Right kidney (tissue), 1 donor: Measurements from ENCODE around the gene VDR.
A peak's percentile ranks its signal among the peaks of the same experiment; 100 is the strongest.
"Not testable (repeated sequence)": the region's sequence is repeated elsewhere in the genome, so short reads cannot be mapped to it uniquely, and the experiment has no call there.

Experiments used
- DNase-seq: peaks from one replicate; pipeline ENCODE4 v3.0.0-alpha.2; 2016

VDR gene

GRCh38 chr12:47828008-47828975, 76.5 kb downstream of the VDR start:
- no peak for DNase-seq

GRCh38 chr12:47825173-47825639, 79.6 kb downstream of the VDR start:
- DNase-seq = no peak

DNA sequence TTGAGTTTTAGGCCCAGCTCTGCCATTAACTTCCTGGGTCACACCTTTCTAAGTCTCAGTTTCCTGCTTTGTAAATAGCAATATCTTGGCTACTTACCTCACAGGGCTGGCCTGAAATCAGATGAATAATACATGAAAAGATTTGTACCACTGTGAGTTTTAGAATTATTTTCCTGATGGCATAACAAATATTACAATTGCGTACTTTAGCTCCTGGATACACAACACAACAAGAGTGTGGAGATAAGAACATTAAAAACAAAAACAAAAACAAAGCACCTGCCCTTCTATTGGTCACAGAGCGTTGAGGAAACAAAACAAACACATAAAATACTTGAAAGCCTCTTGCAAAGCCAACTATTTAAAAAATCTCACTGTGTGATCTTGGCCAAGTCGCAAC, 80.2 kb downstream of the VDR start:
- DNase-seq = no peak

- no peak for DNase-seq
Measured at GRCh38 chr12:47824198-47824597, 80.6 kb downstream of the VDR start.

- DNase-seq = no peak
Measured at GRCh38 chr12:47823422-47824086, 81.2 kb downstream of the VDR start.

DNA sequence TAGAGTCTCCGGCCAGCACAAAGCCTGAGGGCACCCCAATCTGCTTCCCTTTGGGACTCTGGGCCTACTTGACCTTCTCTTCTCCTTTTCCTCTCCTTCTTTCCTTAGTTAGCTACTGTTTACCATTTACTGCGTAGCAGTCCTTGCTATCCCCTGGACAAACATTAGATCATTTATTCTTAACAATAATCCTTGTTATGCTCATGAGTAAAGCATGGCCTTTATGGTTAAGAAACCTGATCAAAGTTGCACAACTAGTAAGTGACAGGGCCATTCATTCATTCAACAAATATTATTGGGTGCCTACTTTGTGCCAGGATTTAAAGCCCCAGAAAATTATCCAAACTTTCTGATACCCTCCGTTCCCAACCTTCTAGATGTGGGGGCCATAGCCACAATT, 81.9 kb downstream of the VDR start:
- no peak for DNase-seq

- DNase-seq = no peak
Measured at GRCh38 chr12:47822401-47822800, 82.4 kb downstream of the VDR start.

DNA sequence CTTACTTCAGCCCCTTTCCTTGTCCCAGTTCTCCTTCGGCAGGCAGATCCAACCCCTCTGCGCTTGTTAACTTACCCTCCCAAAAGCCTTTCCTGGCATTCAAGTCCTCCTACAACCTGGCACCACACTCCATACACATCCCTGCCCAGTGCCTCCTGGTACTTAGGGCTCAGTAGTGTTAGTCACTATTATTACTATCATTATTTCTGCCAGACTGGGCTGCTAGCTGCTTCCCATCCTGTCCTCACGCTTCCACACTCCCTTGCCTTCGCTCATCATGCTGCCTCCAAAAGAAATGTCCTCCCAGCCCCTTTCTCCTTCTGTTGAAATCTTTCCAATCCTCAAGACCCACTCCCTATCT, 83.5 kb downstream of the VDR start:
- DNase-seq = no peak

- DNase-seq = peak; percentile 82
Measured at GRCh38 chr12:47820631-47821345, 84.0 kb downstream of the VDR start.

DNA sequence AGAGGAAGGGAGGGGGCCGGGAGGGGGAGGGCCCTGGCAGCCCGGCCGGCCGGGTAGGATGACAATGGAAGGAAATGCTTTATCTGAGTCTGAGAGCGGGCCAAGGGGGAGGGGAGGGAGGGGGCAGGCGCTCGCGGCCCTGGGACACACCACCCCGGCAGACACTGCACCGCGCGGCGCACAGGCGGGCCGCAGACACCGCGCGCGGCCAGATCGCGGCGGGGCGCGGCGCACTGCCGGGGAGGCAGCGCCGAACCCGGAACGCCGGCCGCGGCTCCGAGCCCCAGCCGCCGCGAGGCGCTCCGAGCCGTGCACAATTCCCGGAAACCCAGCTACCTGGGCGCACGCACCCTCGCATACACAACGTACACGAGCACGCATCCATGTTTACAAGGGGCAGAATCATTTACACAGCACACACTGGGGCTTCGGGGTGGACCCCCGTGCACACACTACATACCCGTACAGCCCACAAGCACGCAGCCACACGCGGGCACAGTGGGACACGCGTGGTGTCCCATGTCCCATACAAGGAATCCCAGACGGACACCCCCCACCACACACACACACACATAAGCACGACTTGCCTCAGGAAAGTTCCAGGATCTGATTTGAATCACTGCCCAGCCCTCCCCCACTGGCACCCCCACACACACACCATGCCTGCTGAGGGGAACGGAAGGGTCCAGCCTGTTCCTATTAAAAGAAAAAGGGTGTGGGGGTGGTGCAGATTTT, 84.7 kb downstream of the VDR start, which contains the start of gene HDAC7:
Gene HDAC7, minus strand, starts transcription at position 8 of the 735 bp plus-strand sequence. CDS start 118 bp downstream, outside the sequence.
- peak; percentile 80 for DNase-seq

DNA sequence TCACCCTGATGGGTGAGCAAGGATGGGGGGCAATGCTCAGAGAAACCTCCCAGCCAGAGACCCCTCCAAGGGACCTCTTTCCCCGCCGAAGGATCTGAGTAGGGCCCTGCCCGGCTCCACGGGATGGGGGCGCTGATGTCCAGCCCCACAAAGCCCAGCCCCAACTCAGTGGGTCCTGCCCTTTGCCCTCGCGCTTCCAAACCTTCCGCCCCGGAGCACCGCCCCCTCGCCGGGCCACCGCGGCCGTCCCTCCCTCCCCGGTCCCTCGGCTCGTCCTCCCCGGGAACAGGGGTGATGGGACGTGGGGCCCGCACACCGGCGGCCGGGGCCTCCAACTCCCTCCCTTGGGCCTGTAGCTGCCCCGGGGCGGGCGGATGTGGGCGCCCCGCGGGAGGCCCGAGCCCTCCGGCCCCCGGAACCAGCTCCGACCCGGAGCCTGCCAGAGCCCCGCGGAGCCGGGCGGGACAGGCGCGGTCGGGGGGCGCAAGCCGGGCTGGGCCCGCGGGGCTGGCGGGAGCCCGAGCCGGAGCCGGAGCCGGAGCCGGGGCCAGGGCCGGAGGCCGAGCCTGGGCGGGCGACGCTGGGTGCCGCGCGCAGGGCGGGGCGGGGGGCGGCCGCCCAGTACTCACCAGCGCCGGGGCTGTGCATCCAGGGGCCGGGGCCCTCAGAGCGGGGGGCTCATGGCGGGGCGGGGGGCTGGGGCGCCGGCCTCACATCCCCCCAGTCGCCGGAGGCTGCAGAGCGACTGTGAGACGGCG, 85.5 kb downstream of the VDR start:
- DNase-seq = no peak

GRCh38 chr12:47818467-47819137, 86.2 kb downstream of the VDR start:
- DNase-seq = peak; percentile 77

- no peak for DNase-seq
Measured at GRCh38 chr12:47818007-47818376, 86.8 kb downstream of the VDR start.

DNA sequence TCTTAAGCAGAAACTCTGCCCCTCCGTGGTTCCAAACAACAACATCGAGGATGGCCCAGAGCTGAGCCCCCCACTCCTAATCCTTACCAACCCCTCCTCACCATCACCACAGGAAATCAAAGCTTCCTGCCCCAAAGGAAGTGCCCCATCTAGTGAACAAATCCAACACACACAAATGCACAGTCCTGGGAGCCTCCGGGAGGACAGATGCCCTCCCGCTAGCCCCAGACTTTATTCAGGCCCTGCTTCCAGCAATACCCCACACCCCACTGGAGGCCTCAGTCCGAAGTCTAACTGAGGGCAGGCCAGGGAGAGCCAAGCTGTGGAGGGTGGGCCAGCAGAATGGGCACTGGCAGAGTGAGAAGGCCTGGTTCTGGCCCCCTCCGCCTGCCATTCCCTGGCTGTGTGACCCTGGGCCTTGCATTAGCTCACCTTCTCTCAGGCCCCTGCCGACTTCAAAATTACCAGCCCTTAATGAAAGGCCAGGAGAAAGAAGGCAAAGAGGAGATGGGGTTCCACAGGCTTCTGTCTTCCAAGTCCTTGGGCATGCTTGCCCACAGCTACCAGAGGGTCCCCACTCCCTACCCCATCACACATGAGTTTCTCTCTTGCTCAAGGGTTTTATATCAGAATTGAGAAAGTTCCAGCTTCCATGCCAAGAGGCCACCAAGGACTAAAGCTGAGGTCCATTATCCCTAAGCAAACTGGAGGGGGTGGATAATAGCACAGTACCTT, 87.4 kb downstream of the VDR start:
- no peak for DNase-seq

DNA sequence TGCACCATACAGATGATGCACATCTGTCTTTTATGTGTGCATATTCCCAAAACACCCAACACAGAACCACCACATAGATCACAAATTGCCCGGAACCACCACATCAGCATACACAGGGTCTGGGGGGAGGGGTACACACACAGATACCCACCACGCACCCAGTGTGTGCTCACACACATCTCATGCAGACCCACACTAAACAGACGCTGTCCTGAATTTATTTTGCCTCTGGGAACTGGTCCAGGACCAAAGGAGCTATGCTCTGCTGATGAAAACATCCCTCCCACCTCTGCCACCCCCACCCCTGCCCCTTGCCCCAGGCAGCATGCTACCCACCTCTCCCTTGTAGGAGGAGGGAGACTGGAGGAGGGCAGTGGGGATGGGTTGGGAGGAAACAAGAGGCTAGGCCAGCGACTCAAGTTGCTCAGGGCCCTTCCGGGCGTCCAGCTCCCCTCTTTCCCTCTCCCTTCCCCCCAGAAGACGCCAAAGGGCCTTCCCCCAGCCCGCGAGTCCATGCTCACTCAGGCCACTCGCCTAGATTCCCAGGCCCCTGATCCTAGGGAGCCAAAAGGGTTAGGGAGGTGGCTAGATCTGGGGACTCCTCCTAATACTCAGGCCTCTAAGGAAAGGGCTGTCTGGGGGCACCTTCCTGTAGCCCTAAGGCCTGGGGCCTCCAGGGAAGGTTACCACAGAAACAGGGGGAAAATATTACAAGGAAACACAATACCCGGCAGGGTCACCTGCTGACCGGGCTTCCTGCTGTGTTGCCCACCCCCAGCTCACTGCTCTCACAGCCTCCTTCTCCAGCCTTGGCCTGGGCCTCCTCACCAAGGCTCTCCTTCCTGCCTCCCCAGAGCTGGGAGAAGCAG, 88.2 kb downstream of the VDR start:
- peak; percentile 65 for DNase-seq

GRCh38 chr12:47815447-47815846, 89.3 kb downstream of the VDR start:
- DNase-seq = not testable (repeated sequence)

DNA sequence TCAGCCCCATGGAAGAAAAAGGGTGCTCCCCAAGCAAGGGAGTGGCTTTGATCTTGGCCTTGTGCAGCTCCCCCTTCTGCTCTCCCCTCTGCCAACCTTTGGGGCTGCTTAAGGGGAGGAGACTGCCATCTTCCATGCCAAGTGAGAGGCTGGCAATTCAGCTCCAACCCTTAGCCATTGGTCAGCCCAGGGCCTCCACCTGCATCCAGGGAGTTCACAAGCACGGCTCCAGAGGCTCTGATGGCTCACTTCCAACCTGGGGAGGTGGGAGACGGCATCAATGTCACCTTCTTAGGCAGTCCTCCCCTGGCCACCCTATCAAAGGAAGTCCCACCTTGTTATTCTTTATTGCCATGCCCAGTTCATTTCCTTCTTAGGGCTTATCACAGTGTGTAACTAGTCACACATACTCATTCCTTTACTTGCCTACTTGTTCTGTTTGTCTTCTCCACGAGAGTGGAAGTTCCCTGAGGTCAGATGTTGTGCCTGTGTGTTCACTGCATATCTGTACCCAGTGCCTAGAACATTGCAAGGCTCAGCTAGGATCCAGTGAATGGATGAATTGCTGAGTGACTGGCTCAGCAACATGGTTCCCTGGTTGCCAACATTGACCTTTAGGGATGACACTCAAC, 90.1 kb downstream of the VDR start:
- no peak for DNase-seq

DNA sequence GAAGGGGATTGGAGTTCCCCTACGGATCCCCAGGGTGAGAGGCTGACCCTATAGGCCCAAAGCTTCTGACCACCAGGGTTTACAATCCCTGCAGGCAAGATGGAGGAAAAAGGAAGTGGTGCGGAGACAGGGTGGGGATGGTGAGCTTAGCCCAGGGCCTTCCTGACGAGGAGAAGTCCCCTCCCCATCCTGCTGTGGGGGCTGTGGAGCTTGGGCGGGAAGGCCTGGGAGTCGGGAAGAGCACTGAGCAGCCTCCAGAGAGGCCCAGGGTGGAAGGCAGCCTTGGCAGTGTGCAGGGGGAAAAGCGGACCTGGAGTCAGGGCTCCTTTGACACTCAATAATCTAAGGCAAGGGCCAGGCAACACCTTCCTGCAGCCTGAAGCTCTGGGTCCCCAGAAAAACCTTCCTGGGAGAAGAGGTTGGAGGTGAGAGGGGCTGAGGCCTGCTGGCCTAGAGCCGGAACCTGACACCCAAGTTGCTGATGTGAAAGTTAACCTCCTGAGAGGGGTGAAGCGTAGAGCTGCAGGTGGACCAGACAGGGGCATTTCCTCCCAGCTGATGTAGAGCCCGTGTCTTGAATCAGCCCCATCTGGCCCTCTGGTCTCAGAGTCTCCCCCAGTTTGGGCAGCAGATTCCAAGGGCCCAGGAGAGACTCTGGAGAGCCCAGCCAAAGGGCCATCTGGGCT, 91.1 kb downstream of the VDR start:
- DNase-seq = peak; percentile 69
